Measurements from ENCODE around the gene ICAM3.

DNA sequence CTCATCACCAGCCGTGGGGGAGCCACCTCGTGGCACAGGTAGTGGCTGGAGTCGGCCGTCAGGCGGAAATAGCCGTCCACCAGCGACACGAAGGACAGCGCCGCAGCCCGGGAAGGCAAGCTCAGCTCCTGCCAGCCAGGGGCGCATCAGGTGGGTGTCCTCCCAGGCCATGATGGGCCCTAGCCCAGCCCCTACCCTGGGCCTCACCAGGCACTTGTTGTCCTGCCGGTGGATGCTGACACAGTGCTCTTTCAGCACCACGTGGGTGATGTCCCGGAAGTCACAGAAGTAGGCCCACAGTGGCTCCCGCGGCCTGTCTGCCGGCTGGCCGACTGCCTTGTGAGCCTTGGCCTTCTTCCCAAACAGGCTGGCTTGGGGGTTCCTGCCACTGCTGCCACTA is 25.2 kb upstream of the ICAM3 start:
- TF ChIP-seq, protein P1, sequence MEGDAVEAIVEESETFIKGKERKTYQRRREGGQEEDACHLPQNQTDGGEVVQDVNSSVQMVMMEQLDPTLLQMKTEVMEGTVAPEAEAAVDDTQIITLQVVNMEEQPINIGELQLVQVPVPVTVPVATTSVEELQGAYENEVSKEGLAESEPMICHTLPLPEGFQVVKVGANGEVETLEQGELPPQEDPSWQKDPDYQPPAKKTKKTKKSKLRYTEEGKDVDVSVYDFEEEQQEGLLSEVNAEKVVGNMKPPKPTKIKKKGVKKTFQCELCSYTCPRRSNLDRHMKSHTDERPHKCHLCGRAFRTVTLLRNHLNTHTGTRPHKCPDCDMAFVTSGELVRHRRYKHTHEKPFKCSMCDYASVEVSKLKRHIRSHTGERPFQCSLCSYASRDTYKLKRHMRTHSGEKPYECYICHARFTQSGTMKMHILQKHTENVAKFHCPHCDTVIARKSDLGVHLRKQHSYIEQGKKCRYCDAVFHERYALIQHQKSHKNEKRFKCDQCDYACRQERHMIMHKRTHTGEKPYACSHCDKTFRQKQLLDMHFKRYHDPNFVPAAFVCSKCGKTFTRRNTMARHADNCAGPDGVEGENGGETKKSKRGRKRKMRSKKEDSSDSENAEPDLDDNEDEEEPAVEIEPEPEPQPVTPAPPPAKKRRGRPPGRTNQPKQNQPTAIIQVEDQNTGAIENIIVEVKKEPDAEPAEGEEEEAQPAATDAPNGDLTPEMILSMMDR (IDR thresholded peaks at IDR 0.05): no peak
- no peak for TF ChIP-seq POLR2A (IDR thresholded peaks at IDR 0.05)
